Activated CD4-positive, CD25-positive, alpha-beta regulatory T cell treated with anti-CD3 and anti-CD28 coated beads, Interleukin-2, amount 50 U/mL, for 72 hours (primary cell): ENCODE results near the gene CD248.
"Not testable (repeated sequence)": the region's sequence is repeated elsewhere in the genome, so short reads cannot be mapped to it uniquely, and the experiment has no call there.

Experiments
- DNase-seq: peaks from one replicate; pipeline ENCODE4 v3.0.0; 2021

The CD248 gene, protein sequence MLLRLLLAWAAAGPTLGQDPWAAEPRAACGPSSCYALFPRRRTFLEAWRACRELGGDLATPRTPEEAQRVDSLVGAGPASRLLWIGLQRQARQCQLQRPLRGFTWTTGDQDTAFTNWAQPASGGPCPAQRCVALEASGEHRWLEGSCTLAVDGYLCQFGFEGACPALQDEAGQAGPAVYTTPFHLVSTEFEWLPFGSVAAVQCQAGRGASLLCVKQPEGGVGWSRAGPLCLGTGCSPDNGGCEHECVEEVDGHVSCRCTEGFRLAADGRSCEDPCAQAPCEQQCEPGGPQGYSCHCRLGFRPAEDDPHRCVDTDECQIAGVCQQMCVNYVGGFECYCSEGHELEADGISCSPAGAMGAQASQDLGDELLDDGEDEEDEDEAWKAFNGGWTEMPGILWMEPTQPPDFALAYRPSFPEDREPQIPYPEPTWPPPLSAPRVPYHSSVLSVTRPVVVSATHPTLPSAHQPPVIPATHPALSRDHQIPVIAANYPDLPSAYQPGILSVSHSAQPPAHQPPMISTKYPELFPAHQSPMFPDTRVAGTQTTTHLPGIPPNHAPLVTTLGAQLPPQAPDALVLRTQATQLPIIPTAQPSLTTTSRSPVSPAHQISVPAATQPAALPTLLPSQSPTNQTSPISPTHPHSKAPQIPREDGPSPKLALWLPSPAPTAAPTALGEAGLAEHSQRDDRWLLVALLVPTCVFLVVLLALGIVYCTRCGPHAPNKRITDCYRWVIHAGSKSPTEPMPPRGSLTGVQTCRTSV

GRCh38 chr11:66316849-66317251 is at the start of gene CD248:
Gene CD248 (minus strand): TSS chr11:66317044. CDS start chr11:66317027, 17 bp downstream.
- no peak for DNase-seq

GRCh38 chr11:66365711-66366619 is 49.1 kb upstream of the CD248 start:
- no peak for DNase-seq

DNA sequence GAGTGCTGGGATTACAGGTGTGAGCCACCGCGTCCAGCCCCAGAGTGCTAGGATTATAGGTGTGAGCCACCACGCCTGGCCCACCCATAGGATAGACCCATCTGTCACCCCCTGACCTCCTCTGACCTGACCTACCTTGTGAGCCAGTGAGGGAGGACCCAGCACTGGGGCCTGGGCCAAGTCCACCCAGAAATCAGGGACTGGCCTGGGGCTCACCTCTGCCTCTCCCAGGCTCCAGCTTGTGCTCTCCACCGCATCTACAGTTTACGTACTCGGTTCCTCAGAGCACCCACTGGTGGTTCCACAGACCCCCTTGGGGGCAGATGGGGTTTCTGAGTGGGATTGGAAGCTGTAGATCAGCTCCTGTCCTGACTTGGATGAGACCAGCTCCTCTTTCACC is 48.3 kb upstream of the CD248 start:
- no peak for DNase-seq

DNA sequence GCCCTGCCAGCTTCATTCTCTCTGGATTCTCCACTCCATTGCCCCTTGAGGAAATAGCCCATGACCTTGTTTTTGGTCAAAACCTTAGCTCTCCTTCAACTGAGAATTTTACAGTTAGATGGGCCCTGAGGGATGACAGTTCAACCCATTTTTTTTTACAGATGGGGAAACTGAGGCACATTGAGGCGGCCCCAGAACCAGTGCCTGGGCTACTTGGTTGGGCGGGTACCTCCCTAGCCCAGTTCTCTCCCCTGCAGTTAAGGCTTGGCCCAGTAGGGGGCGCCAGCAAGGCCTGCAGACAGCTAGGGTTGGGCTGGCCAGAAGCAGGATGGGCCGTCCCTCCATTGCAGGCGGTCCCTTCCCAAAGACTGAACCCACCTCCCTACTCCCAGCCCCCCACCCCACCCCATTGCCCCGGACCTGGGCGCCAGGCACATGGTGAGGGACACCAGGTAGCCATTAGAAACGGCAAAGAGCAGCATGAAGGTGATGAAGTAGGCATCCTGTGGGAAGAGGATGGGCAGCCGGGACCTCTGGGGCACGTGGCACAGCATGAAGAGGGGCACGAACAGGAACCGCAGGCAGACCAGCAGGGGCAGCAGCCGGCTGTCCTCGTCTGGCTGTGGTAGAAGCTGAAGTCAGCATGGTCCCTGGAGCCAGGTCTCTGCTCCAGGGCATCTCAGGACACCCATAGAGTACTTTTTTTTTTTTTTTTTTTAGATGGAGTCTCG is 47.1 kb upstream of the CD248 start:
- DNase-seq, result peak; percentile 85

DNA sequence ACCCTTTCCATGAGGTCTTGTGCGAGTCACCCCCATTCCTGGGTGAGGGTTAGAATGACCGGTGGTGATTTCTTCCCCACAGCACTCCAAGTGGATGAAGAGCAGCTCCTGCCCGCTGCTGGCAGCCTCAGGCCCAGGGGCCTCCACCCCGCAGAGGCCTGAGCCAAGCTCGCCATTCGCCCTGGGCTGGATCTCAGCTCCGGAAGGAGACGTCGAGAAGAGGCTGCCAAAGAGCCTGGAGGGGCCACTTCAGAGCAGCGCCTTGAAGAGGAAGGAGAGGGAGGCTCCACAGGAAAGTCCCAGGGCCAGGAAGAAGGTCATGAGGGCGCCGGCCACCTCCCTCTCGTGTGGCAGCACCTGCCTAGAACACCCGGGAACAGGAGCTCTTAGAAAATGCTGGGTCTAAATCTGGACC is 46.4 kb upstream of the CD248 start:
- DNase-seq, result no peak

- DNase-seq, result no peak
These were observed 45.8 kb upstream of the CD248 start for GRCh38 chr11:66362481-66363147.

DNA sequence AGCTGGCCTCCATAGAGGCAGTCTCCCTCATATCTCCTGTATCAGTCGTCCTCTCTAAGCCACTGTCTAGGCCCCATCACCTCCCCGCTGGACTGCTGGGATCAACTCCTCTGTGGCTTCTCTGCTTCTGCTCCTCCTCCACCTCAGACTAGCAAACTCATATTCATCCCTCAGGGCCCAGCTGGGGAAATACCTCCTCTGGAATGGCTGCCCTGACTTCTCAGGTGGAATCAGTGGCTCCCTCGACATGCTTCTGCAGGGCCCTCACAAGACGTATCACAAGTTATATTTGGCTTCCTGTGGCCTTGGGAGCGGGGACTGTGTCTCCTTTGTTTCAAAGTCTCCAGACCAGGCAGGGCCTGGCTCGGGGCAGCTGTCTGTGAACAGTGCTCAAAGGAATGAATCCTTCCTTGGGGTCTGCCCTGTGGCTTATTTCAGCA is 44.7 kb upstream of the CD248 start:
- no peak for DNase-seq

GRCh38 chr11:66360406-66361073 is 43.7 kb upstream of the CD248 start:
- DNase-seq, result no peak

DNA sequence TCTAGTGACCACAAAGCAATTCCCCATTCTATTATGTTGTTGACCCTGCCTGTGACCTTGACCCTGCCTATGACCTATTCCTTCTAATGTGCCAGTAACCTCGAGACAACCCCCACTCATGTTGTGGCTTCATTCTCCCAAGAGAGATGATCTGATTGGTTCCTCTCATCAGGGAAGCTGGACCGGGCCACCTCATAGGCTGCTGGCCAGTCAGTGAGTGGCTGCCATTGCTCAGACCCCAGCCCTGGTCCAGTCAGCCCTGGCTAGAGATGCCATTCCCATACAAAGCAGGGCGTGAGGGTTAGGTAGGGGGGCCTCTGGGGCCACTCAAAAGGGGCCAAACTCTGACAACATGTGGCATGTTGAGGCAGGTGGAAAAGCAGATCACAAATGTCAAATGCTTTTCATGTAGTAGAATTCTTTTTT is 42.8 kb upstream of the CD248 start:
- no peak for DNase-seq

- not testable (repeated sequence) for DNase-seq
These were observed 33.9 kb upstream of the CD248 start for GRCh38 chr11:66350560-66351235.

DNA sequence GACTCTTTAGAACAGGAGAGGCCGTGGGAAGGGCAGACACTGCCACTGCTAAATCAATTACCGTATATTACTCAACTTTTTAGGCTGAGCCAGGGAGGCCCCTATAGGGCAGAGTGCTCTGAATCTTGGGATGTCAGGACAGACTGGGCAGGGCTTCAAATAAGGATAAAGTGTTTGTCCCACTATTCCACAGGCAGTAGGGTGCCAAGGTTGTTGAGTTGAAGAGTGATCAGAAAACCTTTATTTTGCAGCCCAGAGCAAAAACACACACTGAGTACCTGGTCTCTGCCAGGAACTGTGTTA is 32.2 kb upstream of the CD248 start:
- no peak for DNase-seq

DNA sequence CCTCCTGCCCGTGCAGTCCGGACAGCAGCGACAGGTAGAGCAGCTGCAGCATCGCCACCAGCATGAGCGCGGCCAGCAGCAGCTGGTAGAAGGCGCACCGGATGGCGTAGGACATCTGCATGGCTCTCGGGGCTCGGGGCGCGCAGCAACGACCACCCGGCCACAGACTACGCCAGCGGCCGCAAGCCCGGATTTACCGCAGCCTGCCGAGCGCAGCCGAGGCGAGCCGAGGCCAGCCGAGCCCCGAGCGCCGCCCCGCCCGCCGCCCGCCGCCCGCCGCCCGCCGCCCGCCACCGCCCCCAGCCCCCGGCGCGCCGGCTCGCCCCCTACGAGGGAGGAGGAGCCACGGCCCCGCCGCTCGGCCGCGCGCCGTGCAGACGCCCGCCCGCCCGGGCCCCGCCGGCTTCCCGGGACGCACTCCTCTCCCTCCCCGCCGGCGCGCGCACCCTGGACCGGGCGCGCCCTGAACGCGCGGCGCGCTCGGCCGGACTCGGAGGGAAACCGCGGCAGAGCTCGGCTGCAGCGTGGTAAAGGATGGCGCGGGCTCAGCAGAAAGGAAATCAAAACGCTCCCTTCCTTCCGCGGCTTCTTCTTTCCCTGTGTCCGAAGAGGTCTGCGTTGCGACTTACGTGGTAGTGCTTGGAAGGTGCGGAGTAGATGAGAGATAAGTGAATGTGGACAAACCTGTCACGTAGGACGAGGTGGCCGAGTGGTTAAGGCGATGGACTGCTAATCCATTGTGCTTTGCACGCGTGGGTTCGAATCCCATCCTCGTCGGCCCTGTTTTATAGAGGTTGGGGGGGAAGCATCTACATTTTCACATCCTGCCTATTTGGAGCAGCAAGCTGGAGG is 30.8 kb upstream of the CD248 start, which contains the start of gene B4GAT1:
Gene B4GAT1 (minus strand): TSS at position 205 of the 852 bp plus-strand sequence. CDS start 84 bp downstream, at position 121.
- DNase-seq, result peak; percentile 93

DNA sequence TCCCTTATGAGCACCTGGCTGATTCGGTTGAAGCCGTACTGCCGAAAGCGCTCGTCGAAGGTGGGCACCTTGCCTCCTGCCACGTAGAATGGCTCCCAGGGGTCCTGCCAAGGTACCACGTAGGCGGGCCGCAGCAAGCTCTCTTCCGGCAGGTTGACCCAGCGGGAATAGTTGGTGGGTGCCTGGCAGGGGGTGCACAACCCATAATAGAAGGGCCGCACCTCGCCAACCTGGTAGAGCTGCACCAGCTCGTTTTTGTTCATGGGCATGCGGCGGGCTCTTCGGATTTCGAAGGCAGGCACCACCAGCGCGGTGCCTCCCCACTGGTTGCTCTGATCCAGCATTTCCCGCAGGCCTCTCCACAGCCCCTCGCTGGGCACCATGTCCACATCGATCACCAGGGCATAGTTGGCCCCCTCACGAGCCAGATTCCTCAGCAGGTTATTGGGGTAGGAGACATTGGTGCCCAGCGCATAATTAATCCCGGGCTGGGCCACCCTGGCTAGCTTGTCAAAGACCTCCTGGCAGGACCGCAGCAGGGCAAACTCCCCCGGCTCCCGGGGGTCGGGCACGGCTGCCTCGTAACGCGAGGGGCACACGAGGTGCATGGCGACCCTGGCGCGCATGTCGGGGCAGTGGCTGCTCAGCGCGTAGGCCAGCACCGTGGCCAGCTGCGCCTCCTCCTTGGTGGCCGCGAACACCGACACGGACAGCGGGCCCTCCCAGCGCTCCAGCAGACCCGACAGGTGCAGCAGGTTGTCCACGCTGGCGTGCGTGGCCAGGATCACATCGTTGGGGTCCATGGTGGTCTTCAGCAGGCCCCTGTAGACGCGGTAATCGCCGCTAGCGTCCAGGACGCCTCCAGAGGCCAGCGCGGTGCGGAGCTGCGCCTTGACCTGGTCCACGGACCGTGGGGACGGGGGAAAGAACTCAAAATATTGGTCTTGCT is 29.9 kb upstream of the CD248 start:
- DNase-seq, result peak; percentile 38

DNA sequence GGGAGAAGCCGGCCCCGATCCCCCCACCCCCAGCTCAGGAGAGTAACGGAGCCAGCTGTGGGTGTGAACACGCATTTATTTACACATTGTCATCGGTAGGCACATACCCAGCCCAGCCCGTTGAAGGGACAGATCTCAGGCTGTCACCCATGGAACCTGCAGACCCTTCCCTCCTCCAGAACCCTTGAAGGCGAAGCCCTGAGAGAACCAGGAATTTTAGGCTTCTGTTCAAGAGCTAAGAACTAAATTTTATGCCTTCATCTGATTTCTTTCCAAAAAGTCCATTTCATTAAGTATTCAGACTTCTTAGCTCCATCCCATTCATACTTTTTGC is 28.4 kb upstream of the CD248 start:
- DNase-seq, result no peak

DNA sequence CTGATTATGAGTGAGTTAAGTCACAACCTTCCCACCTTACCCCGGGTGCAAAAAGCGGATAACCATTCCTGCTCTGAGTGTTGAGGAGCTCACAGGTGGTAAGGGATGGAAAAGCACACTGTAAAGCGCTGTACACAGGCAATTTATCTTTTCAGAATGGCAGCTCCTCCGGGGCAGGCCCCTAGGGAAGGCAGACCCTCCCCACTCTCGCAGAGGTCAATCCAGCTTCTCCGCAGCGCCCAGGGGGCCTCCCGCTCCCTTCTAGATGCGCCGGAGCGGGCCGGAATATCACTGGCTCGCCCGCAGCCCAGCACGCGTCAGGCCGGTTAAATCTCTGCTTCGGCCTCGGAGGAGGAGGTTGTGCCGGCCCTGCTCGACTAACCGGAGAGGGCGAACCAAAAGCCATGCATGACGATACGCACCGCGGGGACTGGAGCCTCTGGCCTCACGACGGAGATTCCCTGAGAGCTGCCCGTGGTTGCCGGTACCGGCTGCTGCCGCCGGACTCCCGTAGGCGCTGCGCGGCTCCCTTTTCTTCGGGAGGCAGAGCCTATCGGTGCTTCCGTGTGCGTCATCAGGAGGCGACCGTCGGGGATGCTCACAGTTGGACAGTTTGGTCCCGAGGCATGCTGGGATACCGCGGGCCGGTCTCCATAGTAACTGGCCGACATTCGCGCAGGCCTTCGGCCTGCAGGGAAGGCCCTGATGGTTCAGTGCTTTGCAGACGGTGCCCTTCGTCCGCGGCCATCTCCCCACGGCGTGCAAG is 27.9 kb upstream of the CD248 start, which contains the start of gene BRMS1:
Gene BRMS1 (minus strand): TSS at position 555 of the 766 bp plus-strand sequence. CDS start 2,870 bp downstream, outside the sequence.
- peak; percentile 93 for DNase-seq

GRCh38 chr11:66343176-66343575 is 26.3 kb upstream of the CD248 start:
- DNase-seq, result no peak

DNA sequence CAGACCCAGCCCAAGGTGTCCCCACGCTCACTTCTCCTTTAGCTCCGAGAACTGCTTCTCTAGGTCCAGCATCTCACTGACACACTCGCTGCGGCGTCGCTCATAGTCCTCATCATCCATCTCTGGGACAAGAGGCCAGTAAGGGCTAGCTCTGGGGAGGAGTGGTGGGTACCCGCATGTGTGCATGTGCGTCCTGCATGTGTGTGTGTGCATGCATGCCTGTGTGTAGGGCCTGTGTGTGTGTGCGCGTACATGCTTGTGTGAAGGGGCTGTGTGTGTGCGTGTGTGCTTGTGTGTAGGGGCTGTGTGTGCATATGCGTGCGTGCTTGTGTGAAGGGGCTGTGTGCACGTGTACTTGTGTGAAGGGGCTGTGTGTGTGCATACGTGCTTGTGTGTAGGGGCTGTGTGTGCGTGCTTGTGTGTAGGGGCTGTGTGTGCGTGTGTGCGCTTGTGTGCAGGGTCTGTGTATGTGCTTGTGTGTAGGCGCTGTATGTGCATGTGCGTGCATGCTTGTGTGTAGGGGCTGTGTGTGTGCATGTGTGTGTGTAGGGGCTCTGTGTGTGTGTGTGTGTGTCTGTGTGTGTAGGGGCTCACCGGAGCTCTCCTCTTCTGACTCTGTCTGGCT is 24.8 kb upstream of the CD248 start:
- no peak for DNase-seq
